ENCODE results near the gene ZNF524. TPM values are rescaled to one million over a fixed set of nuclear protein-coding genes. Genes with fewer than 3 reads are reported as not detected.

ZNF524 gene
- total and polyA plus RNA-seq, 9 of the 15 experiments (the other 6 are each of a cell fraction or from before 2014, with no cell fraction given), result 0.08 to 15.6 (median 2.9) TPM

- no peaks in the 10 kb centered on the region for H3K27me3 ChIP-seq (ENCODE audit: control insufficient read depth in 2 of 2, insufficient read depth in 2 of 2, low read length in 2 of 2)
- no peaks in the 10 kb centered on the region for H3K9me3 ChIP-seq (replicated peaks; ENCODE audit: control insufficient read depth, insufficient read depth, low read depth, low read length)
- H3K79me2 ChIP-seq (ENCODE audit: control insufficient read depth, insufficient read depth, low read length), result peaks cover 51% of the 10 kb centered on the region
- DNase-seq (ENCODE audit: extremely low read depth in 1 of 4, low spot score in 3 of 4) (no peak), ATAC-seq (peak; percentile 3), FAIRE-seq (no peak)
- peak overlapping the region; percentile 90 for H3K4me2 ChIP-seq (ENCODE audit: insufficient read depth, low read length)
- CTCF ChIA-PET (ENCODE audit: low intra/inter-chr PET ratio), result no interaction called here
- H3K9ac ChIP-seq (ENCODE audit: insufficient read depth in 1 of 2, low read depth in 2 of 2, low read length in 2 of 2), result peak overlapping the region; percentile 89 to 98
- POLR2A ChIA-PET, result interaction anchor here (0.6 to 1.8 kb wide), 6 partner anchors 11 to 612 kb away, joined by 3 to 7 read pairs (median 4); no protein-coding TSS in a partner anchor
- no peaks in the 10 kb centered on the region for H4K20me1 ChIP-seq (replicated peaks; ENCODE audit: control insufficient read depth, insufficient read depth, low read length)
- H3K9me1 ChIP-seq (ENCODE audit: control insufficient read depth, insufficient read depth, low read length), result no peaks in the 10 kb centered on the region
- peaks cover 48% of the 10 kb centered on the region; the same call in 2 of the 3 replicates for H3K36me3 ChIP-seq (ENCODE audit: control insufficient read depth, insufficient read depth, low read length)
- intact Hi-C loops (cut with micrococcal nuclease) (no loop called here), in situ Hi-C loops (cut with MboI) (loop anchor here (25.0 kb wide), 2 partner anchors 511 to 664 kb away; partner anchors contain the start of genes TNNT1 and ZSCAN5A)
- BruUV-seq (replicated peaks), result no TSS peak
- peak overlapping the region; percentile 95 for H2AFZ ChIP-seq (ENCODE audit: low read depth, low read length)
- WGBS (ENCODE audit: insufficient coverage, low coverage, missing lambda C conversion rate), result 16% methylated on average over 14 of the region's 25 CpGs
- peaks cover 22 to 80% of the 10 kb centered on the region in 2 experiments; a peak in 4 of 5 replicates for H3K4me1 ChIP-seq (replicated peaks in 1 of 2; ENCODE audit: control insufficient read depth in 2 of 2, insufficient read depth in 2 of 2, low read length in 2 of 2)
- H3K4me3 ChIP-seq, result peak overlapping the region; percentile 68
- H3K27ac ChIP-seq (ENCODE audit: extremely low read depth, low read depth, low read length), result peak overlapping the region; percentile 90
- 0 out of 2 replicates have a peak, but pooled peaks have one; percentile 4 for TF ChIP-seq ZNF165 (CRISPR knock-in tag; IDR thresholded peaks at IDR 0.05; ENCODE audit: borderline replicate concordance)
- no peak for TF ChIP-seq KAT2B (IDR thresholded peaks at IDR 0.05; ENCODE audit: low read depth, low read length)
- TF ChIP-seq, protein P1, sequence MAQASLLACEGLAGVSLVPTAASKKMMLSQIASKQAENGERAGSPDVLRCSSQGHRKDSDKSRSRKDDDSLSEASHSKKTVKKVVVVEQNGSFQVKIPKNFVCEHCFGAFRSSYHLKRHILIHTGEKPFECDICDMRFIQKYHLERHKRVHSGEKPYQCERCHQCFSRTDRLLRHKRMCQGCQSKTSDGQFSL (CRISPR knock-in tag; IDR thresholded peaks at IDR 0.05), result no peak
- TF ChIP-seq, protein P1 (tag; IDR thresholded peaks at IDR 0.05), result 0 out of 4 replicates have a peak, but pooled peaks of 1 of the 2 experiments have one; percentile 2
- TF ChIP-seq PHF8 (IDR thresholded peaks at IDR 0.05; ENCODE audit: borderline replicate concordance, low read length), result peak; percentile 52; the same call in 1 of the 2 replicates
- TF ChIP-seq NUFIP1 (IDR thresholded peaks at IDR 0.05; ENCODE audit: partially characterized antibody), result no peak
- TF ChIP-seq, protein P2, sequence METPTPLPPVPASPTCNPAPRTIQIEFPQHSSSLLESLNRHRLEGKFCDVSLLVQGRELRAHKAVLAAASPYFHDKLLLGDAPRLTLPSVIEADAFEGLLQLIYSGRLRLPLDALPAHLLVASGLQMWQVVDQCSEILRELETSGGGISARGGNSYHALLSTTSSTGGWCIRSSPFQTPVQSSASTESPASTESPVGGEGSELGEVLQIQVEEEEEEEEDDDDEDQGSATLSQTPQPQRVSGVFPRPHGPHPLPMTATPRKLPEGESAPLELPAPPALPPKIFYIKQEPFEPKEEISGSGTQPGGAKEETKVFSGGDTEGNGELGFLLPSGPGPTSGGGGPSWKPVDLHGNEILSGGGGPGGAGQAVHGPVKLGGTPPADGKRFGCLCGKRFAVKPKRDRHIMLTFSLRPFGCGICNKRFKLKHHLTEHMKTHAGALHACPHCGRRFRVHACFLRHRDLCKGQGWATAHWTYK (CRISPR knock-in tag; IDR thresholded peaks at IDR 0.05), result 0 out of 2 replicates have a peak, but pooled peaks have one; percentile 5
- 0 out of 2 replicates have a peak, but pooled peaks have one; percentile 21 for TF ChIP-seq SMARCE1 (IDR thresholded peaks at IDR 0.05)
- peak; percentile 6 for TF ChIP-seq HMGN3 (IDR thresholded peaks at IDR 0.05; ENCODE audit: borderline replicate concordance, extremely low read depth, insufficient read length, low read depth, low read length)
- no peak for TF ChIP-seq MBD2 (IDR thresholded peaks at IDR 0.05; ENCODE audit: borderline replicate concordance, low read depth)
- no peak for TF ChIP-seq MED1 (CRISPR knock-in tag; IDR thresholded peaks at IDR 0.05; ENCODE audit: borderline replicate concordance)
- no peak for TF ChIP-seq CREB3L1 (IDR thresholded peaks at IDR 0.05; ENCODE audit: borderline replicate concordance, low read depth)
- peak; percentile 18 to 57; a peak in 3 of 4 replicates for TF ChIP-seq NRF1 (conservative IDR thresholded peaks at IDR 0.05 in 1 of 2, IDR thresholded peaks at IDR 0.05 in 1 of 2)
- no peak for TF ChIP-seq ZNF197 (CRISPR knock-in tag; IDR thresholded peaks at IDR 0.05; ENCODE audit: low read depth)
- no peak for TF ChIP-seq THAP7 (CRISPR knock-in tag; IDR thresholded peaks at IDR 0.05)
- no peak for TF ChIP-seq TGIF2 (CRISPR knock-in tag; IDR thresholded peaks at IDR 0.05)
- no peak for TF ChIP-seq KAT8 (IDR thresholded peaks at IDR 0.05; ENCODE audit: low read depth)
Observed at GRCh38 chr19:55648585-55649267, 48.6 kb downstream of the ZNF524 start.
